ENCODE measurements around the gene SCUBE2.

- TF ChIP-seq, protein P1, sequence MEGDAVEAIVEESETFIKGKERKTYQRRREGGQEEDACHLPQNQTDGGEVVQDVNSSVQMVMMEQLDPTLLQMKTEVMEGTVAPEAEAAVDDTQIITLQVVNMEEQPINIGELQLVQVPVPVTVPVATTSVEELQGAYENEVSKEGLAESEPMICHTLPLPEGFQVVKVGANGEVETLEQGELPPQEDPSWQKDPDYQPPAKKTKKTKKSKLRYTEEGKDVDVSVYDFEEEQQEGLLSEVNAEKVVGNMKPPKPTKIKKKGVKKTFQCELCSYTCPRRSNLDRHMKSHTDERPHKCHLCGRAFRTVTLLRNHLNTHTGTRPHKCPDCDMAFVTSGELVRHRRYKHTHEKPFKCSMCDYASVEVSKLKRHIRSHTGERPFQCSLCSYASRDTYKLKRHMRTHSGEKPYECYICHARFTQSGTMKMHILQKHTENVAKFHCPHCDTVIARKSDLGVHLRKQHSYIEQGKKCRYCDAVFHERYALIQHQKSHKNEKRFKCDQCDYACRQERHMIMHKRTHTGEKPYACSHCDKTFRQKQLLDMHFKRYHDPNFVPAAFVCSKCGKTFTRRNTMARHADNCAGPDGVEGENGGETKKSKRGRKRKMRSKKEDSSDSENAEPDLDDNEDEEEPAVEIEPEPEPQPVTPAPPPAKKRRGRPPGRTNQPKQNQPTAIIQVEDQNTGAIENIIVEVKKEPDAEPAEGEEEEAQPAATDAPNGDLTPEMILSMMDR (IDR thresholded peaks at IDR 0.05), result no peak
- no peak for TF ChIP-seq EZH2 (IDR thresholded peaks at IDR 0.05; ENCODE audit: borderline replicate concordance, insufficient read depth, low read depth, low read length, poor library complexity, severe bottlenecking)
Observed at GRCh38 chr11:9059406-9059805, 32.0 kb downstream of the SCUBE2 start.
